Stomach (tissue), 4 donors: ENCODE measurements around the gene GCH1.

Experiments
- CTCF ChIP-seq, 7 experiments: fragments of 450-650 bp in 4 of 7; fragments of 200-600 bp in 3 of 7; sonication (generic) in 3 of 7; IDR thresholded peaks; one replicate each; pipeline ENCODE4 v1.5.1; 2016 to 2019; ENCODE audit warnings: antibody characterized with exemption in 7 of 7, control low read depth in 2 of 7, mild to moderate bottlenecking in 1 of 7
- POLR2A ChIP-seq, 4 donors: fragments of 450-650 bp; IDR thresholded peaks; one replicate each; pipeline ENCODE4 v1.6.1; 2016; ENCODE audit warnings: antibody characterized with exemption in 4 of 4, control low read depth in 2 of 4, mild to moderate bottlenecking in 1 of 4, moderate library complexity in 1 of 4

DNA sequence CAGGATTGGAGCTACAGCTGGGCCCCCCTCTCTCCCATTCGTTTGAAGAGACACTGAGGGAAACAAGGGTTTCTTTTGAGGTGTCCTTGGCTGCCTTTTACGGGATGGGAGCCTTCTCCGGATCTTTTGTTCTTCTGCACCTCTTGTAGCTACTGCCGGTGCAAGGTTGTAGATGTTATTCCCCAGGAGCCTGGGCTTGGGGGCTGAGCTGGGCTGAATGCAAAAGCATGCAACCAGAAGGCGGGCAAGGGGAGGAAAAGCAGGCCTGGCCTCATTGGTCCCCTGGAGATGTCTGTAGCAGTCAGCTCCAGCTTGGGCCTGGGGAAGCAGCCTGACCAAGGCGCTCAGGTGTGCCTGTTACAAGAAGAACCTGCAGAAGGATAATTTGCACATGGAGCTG is 110.3 kb downstream of the GCH1 start:
- TF ChIP-seq POLR2A (IDR thresholded peaks at IDR 0.05), result no peak
- TF ChIP-seq CTCF (IDR thresholded peaks at IDR 0.05), result no peak
